Activated B cell treated with CpG ODN at 0.5 μM for 24 hours (primary cell): ENCODE measurements around the gene IQCE. TPM values are rescaled to one million over a fixed set of nuclear protein-coding genes. Genes with fewer than 3 reads are reported as not detected.
A peak's percentile ranks its signal among the peaks of the same experiment; 100 is the strongest.

Experiments
- ATAC-seq: fragments of 200-7000 bp; cut with Tn5 transposase; one replicate; pipeline ENCODE4 v1.10.0; 2021; ENCODE audit warnings: low read depth, mild to moderate bottlenecking, moderate library complexity
- CTCF ChIA-PET: fragments of 350-600 bp; sonication (Branson Sonifier 250); formaldehyde crosslinking; loops from one replicate; lab custom pipeline; 2021; ENCODE audit warnings: antibody characterized with exemption; lab: Charles Lee
- POLR2A ChIA-PET: fragments of 350-600 bp; sonication (Branson Sonifier 250); formaldehyde crosslinking; loops from one replicate; lab custom pipeline; 2021; ENCODE audit warnings: antibody characterized with exemption; lab: Charles Lee
- DNase-seq: peaks from one replicate; pipeline ENCODE4 v3.0.0; 2022
- H3K27ac Mint-ChIP-seq: one replicate; pipeline ENCODE4 v1.8.0; 2020; ENCODE audit warnings: mixed read lengths
- H3K27me3 Mint-ChIP-seq: one replicate; pipeline ENCODE4 v1.8.0; 2021; ENCODE audit warnings: mixed read lengths
- H3K36me3 Mint-ChIP-seq: one replicate; pipeline ENCODE4 v1.8.0; 2021; ENCODE audit warnings: low read depth, mixed read lengths
- H3K4me1 Mint-ChIP-seq: one replicate; pipeline ENCODE4 v1.8.0; 2021; ENCODE audit warnings: mixed read lengths
- H3K4me3 Mint-ChIP-seq: one replicate; pipeline ENCODE4 v1.8.0; 2020; ENCODE audit warnings: mild to moderate bottlenecking, mixed read lengths
- H3K9me3 Mint-ChIP-seq: one replicate; pipeline ENCODE4 v1.8.0; 2020; ENCODE audit warnings: mixed read lengths
- intact Hi-C: fragments of 100-400 bp; cut with micrococcal nuclease; formaldehyde crosslinking; loops from one replicate; pipeline ENCODE4 v1.15.1; 2024
- total RNA-seq: library from RNA; stranded (reverse); gene quantifications from 2 replicates; pipeline ENCODE4 v1.2.3, GENCODE V29; 2022
- TF ChIP-seq, protein P1 (sequence below): fragments of 200-600 bp; IDR thresholded peaks from one replicate; pipeline ENCODE4 v1.8.0; 2022; ENCODE audit warnings: antibody characterized with exemption, mild to moderate bottlenecking

Gene IQCE
- total RNA-seq, 1 donor from 2014 or later, result 7.7 TPM

- Mint-ChIP-seq H3K4me3 (no peak overlapping the region), H3K4me1 (no peaks in the 10 kb centered on the region), H3K27ac (no peak overlapping the region), H3K9me3 (no peaks in the 10 kb centered on the region), H3K27me3 (no peaks in the 10 kb centered on the region), H3K36me3 (peaks cover 9% of the 10 kb centered on the region)
- CTCF ChIA-PET, result no interaction called here
- ATAC-seq, result no peak
- TF ChIP-seq, protein P1, sequence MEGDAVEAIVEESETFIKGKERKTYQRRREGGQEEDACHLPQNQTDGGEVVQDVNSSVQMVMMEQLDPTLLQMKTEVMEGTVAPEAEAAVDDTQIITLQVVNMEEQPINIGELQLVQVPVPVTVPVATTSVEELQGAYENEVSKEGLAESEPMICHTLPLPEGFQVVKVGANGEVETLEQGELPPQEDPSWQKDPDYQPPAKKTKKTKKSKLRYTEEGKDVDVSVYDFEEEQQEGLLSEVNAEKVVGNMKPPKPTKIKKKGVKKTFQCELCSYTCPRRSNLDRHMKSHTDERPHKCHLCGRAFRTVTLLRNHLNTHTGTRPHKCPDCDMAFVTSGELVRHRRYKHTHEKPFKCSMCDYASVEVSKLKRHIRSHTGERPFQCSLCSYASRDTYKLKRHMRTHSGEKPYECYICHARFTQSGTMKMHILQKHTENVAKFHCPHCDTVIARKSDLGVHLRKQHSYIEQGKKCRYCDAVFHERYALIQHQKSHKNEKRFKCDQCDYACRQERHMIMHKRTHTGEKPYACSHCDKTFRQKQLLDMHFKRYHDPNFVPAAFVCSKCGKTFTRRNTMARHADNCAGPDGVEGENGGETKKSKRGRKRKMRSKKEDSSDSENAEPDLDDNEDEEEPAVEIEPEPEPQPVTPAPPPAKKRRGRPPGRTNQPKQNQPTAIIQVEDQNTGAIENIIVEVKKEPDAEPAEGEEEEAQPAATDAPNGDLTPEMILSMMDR, result no peak
- intact Hi-C loops, result no loop called here
- no peak for DNase-seq
- POLR2A ChIA-PET, result no interaction called here
Observed at GRCh38 chr7:2658941-2659340, 100.2 kb downstream of the IQCE start.

DNA sequence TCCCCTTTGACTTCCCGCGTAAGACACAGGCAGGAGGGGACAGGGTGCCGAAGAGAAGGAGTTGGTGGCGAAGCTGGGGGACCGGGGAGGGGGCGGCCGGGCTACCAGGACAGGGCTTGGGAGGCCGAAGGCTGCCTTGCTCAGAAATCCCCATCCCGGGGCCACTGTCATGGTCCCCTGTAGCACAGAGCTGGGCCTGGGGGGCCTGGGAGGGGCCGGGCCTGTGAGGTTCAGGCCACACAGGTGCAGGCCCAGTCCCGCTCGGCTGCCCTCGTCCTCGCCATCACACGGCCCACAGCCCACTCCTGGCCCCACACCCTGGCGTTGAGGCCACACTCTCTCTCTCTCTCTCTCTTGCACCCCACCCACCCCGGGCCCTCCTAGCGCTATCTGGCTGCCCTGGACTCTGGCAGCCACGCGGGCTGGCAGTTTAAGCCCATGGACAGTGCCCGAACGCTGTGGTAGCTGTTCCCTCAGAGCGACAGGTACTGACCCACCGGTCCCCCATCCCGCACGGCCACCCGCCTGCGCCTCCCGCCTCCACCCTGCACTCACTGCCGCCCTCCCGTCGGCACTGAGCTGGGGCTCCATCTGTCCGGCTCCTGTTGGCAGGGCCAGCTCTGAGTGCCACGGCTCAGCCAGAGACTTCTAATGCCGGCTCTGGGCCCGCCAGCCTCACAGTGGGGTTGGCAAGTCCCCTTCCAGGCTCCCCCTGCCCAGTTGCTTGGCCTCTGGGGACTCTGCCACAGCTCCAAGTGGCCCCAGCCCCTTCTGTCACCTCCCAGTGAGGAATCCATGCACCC lies 101.0 kb downstream of the IQCE start:
- TF ChIP-seq, protein P1, result no peak
- no peak overlapping the region for H3K4me3 Mint-ChIP-seq
- ChIA-PET POLR2A (no interaction called here), CTCF (interaction anchor here (0.6 to 0.7 kb wide), 2 partner anchors 39 to 484 kb away, joined by 3 read pairs; no protein-coding TSS in a partner anchor)
- H3K27ac Mint-ChIP-seq, result no peak overlapping the region
- H3K27me3 Mint-ChIP-seq, result no peaks in the 10 kb centered on the region
- no peak for DNase-seq
- H3K4me1 Mint-ChIP-seq, result no peaks in the 10 kb centered on the region
- peaks cover 9% of the 10 kb centered on the region for H3K36me3 Mint-ChIP-seq
- ATAC-seq, result no peak
- no peaks in the 10 kb centered on the region for H3K9me3 Mint-ChIP-seq
- intact Hi-C loops, result no loop called here

DNA sequence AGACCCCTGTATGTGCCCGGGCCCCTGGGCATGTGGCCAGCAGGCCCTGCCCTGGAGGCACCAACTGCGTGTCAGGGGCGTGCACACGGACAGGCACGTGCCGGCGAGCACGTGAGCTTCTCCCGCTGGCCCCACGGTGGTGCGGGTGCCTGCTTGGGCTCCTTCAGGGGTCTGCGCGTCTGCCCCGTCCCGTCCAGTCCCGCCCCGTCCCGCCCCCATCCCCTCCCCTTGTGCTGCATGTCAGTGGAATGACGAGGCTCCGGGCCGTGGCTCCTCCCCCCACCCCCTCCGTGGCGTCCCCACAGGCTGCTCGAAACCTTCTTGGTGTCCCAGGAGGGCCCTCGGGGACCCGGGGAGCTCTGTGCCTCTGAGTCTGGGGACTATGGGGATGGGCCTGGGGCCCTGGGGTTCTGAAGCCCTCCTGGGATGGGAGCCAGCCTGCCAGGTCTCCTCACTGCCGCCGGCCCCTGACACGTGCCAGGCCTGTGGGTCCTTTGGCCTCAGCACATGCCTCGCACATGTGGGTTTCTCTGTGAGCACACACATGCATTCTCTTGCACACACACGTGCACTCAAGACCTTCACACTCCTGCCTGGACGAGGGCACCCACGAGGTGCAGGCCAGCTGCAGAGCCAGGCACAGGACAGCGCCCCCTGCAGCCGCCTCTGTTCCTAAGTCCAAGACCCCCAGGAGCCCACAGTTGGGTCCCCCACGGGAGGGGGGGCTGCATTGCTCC lies 101.7 kb downstream of the IQCE start:
- no peak overlapping the region for H3K4me3 Mint-ChIP-seq
- POLR2A ChIA-PET, result no interaction called here

GRCh38 chr7:2661096-2661449 lies 102.3 kb downstream of the IQCE start:
- intact Hi-C loops, result no loop called here
- ChIA-PET POLR2A (no interaction called here), CTCF (no interaction called here)
- Mint-ChIP-seq H3K9me3 (no peaks in the 10 kb centered on the region), H3K4me3 (no peak overlapping the region), H3K4me1 (no peaks in the 10 kb centered on the region), H3K27ac (no peak overlapping the region), H3K27me3 (no peaks in the 10 kb centered on the region), H3K36me3 (peaks cover 9% of the 10 kb centered on the region)
- ATAC-seq (no peak), DNase-seq (no peak)
- TF ChIP-seq, protein P1, result no peak

More for the DNA sequence above, 101.7 kb downstream of the IQCE start:
- TF ChIP-seq, protein P1, result no peak
- CTCF ChIA-PET, result interaction anchor here (0.7 kb wide), 1 partner anchor 38 kb away, joined by 3 read pairs; no protein-coding TSS in a partner anchor
- ATAC-seq (peak; percentile 23), DNase-seq (no peak)
- Mint-ChIP-seq H3K27me3 (no peaks in the 10 kb centered on the region), H3K27ac (no peak overlapping the region), H3K4me1 (no peaks in the 10 kb centered on the region), H3K9me3 (no peaks in the 10 kb centered on the region), H3K36me3 (peaks cover 9% of the 10 kb centered on the region)
- intact Hi-C loops, result no loop called here
